B cell (primary cell): ENCODE data around the gene MYLK4. TPM values are rescaled to one million over a fixed set of nuclear protein-coding genes. Genes with fewer than 3 reads are reported as not detected.

ENCODE experiments used
- ATAC-seq: fragments of 200-7000 bp; cut with Tn5 transposase; one replicate; pipeline ENCODE4 v1.10.0; 2021; ENCODE audit warnings: low read depth, mild to moderate bottlenecking, moderate number of reproducible peaks, moderate library complexity
- CTCF ChIA-PET: fragments of 350-600 bp; sonication (Branson Sonifier 250); formaldehyde crosslinking; loops from one replicate; lab custom pipeline; 2021; ENCODE audit warnings: antibody characterized with exemption, inconsistent platforms; lab: Charles Lee
- POLR2A ChIA-PET: fragments of 350-600 bp; sonication (Branson Sonifier 250); formaldehyde crosslinking; loops from one replicate; lab custom pipeline; 2021; ENCODE audit warnings: antibody characterized with exemption; lab: Charles Lee
- DNase-seq: peaks from one replicate; pipeline ENCODE4 v3.0.0; 2013
- H2AFZ ChIP-seq: 2 replicates; pipeline ENCODE4 v1.6.1; 2012; ENCODE audit warnings: mild to moderate bottlenecking, low read depth, low read length; ENCODE audit not compliant: insufficient read depth, poor library complexity, severe bottlenecking
- H3K27ac ChIP-seq, 2 donors: 1 replicate in 1 of 2; 2 replicates in 1 of 2; pipeline ENCODE4 v1.5.1; 2012 to 2013; ENCODE audit warnings: low read length in 2 of 2, mild to moderate bottlenecking in 2 of 2, moderate library complexity in 1 of 2
- H3K27me3 ChIP-seq, 4 experiments: fragments of 200-600 bp in 1 of 4; sonication (generic) in 1 of 4; replicated peaks in 1 of 4; 1 replicate in 2 of 4; 2 replicates in 2 of 4; pipeline versions ENCODE4 v1.6.1 to v1.7.0; 2013 to 2016; ENCODE audit warnings: low read length in 3 of 4, mild to moderate bottlenecking in 2 of 4, mixed read lengths in 1 of 4, moderate library complexity in 1 of 4; ENCODE audit not compliant: insufficient read depth in 4 of 4, control insufficient read depth in 3 of 4; ENCODE audit errors: control extremely low read depth in 1 of 4
- H3K36me3 ChIP-seq, 2 experiments: replicated peaks in 1 of 2; 1 replicate in 1 of 2; 2 replicates in 1 of 2; pipeline versions ENCODE4 v1.6.1 to v1.7.1; 2013; ENCODE audit warnings: low read length in 1 of 2; ENCODE audit not compliant: insufficient read depth in 2 of 2, control insufficient read depth in 1 of 2; ENCODE audit errors: control extremely low read depth in 1 of 2, extremely low read depth in 1 of 2
- H3K4me1 ChIP-seq, 2 donors: fragments of 200-600 bp in 1 of 2; sonication (generic) in 1 of 2; 1 replicate in 1 of 2; 2 replicates in 1 of 2; pipeline versions ENCODE4 v1.5.1 to v1.6.1; 2013 to 2017; ENCODE audit warnings: low read length in 2 of 2; ENCODE audit not compliant: control insufficient read depth in 2 of 2, insufficient read depth in 2 of 2
- H3K4me2 ChIP-seq: replicated peaks from 2 replicates; pipeline ENCODE3; 2012; ENCODE audit warnings: mild to moderate bottlenecking, low read depth, low read length; ENCODE audit not compliant: poor library complexity, severe bottlenecking
- H3K4me3 ChIP-seq, 5 experiments: fragments of 200-600 bp in 1 of 5; sonication (generic) in 1 of 5; 1 replicate in 3 of 5; 2 replicates in 2 of 5; pipeline versions ENCODE4 v1.5.1 to v1.7.0; 2011 to 2016; ENCODE audit warnings: low read length in 4 of 5, mild to moderate bottlenecking in 4 of 5, low read depth in 2 of 5, control low read depth in 1 of 5, moderate library complexity in 1 of 5; ENCODE audit not compliant: insufficient read depth in 1 of 5; ENCODE audit errors: control extremely low read depth in 1 of 5, extremely low read depth in 1 of 5
- H3K79me2 ChIP-seq: fragments of 200-600 bp; sonication (generic); one replicate; pipeline ENCODE4 v1.6.0; 2016; ENCODE audit warnings: low read length; ENCODE audit not compliant: control insufficient read depth, insufficient read depth
- H3K9ac ChIP-seq: fragments of 200-600 bp; sonication (generic); 2 replicates; pipeline ENCODE4 v1.6.1; 2017; ENCODE audit warnings: mild to moderate bottlenecking, low read length, moderate library complexity
- H3K9me3 ChIP-seq, 3 donors: one replicate each; pipeline versions ENCODE4 v1.6.1 to v1.7.1; 2013; ENCODE audit warnings: low read length in 2 of 3; ENCODE audit not compliant: control insufficient read depth in 2 of 3, insufficient read depth in 1 of 3; ENCODE audit errors: control extremely low read depth in 1 of 3
- H4K20me1 ChIP-seq: 2 replicates; pipeline ENCODE4 v1.6.0; 2012; ENCODE audit warnings: mild to moderate bottlenecking, low read length; ENCODE audit not compliant: insufficient read depth, control insufficient read depth, poor library complexity, severe bottlenecking
- H3K27ac Mint-ChIP-seq: one replicate; pipeline ENCODE4 v1.8.0; 2021; ENCODE audit warnings: mixed read lengths
- H3K27me3 Mint-ChIP-seq: one replicate; pipeline ENCODE4 v1.8.0; 2021; ENCODE audit warnings: mixed read lengths
- H3K4me1 Mint-ChIP-seq: one replicate; pipeline ENCODE4 v1.8.0; 2021; ENCODE audit warnings: mixed read lengths
- H3K4me3 Mint-ChIP-seq: one replicate; pipeline ENCODE4 v1.8.0; 2021; ENCODE audit warnings: mixed read lengths
- H3K9me3 Mint-ChIP-seq: one replicate; pipeline ENCODE4 v1.8.0; 2022; ENCODE audit warnings: mixed read lengths; ENCODE audit not compliant: insufficient read depth
- CTCF ChIP-seq: fragments of 200-600 bp; IDR thresholded peaks from one replicate; pipeline ENCODE4 v1.8.0; 2022; ENCODE audit warnings: antibody characterized with exemption, mild to moderate bottlenecking
- EZH2 ChIP-seq: IDR thresholded peaks from 2 replicates; pipeline ENCODE4 v1.6.1; 2012; ENCODE audit warnings: borderline replicate concordance, low read depth, mild to moderate bottlenecking, moderate library complexity, low read length; ENCODE audit not compliant: insufficient read depth, poor library complexity, severe bottlenecking
- WGBS: methylation state at CpG from one replicate; pipeline ENCODE4 v1.1.5; 2013; ENCODE audit warnings: missing lambda C conversion rate; ENCODE audit not compliant: insufficient coverage; 5-methylcytosine and 5-hydroxymethylcytosine counted together
- intact Hi-C: fragments of 100-400 bp; cut with micrococcal nuclease; formaldehyde crosslinking; loops from one replicate; pipeline ENCODE4 v1.10.0; 2022
- polyA plus RNA-seq: library from polyadenylated mRNA; depleted of rRNA; stranded (reverse); fragments of >200 nt; gene quantifications from 2 replicates; pipeline ENCODE4 v1.2.3, GENCODE V29; 2012
- total RNA-seq, 2 donors: library from RNA; stranded (reverse); fragments of 120-200 nt in 1 of 2; gene quantifications; 1 replicate in 1 of 2; 2 replicates in 1 of 2; pipeline versions ENCODE4 v1.2.3 to v1.2.4, GENCODE V29; 2013 to 2022

The MYLK4 gene
- total and polyA plus RNA-seq, 2 donors (not counting 1 experiment from before 2014, with no cell fraction given) = 0.51 to 1.2 TPM

- no peak overlapping the region for H2AFZ ChIP-seq
- no peak for TF ChIP-seq EZH2
- TF ChIP-seq CTCF = no peak
- Mint-ChIP-seq H3K9me3 (peaks cover 4% of the 10 kb centered on the region), H3K27ac (no peak overlapping the region), H3K27me3 (peaks cover 9% of the 10 kb centered on the region), H3K4me3 (no peak overlapping the region), H3K4me1 (peaks cover 24% of the 10 kb centered on the region)
- no peak overlapping the region for H3K4me2 ChIP-seq
- no peaks in the 10 kb centered on the region for H3K36me3 ChIP-seq
- no peaks in the 10 kb centered on the region for H4K20me1 ChIP-seq
- H3K4me1 ChIP-seq = peaks cover 9% of the 10 kb centered on the region in 2 donors
- H3K27ac ChIP-seq = no peak overlapping the region
- no peak overlapping the region for H3K9ac ChIP-seq
- H3K4me3 ChIP-seq = no peak overlapping the region
- WGBS = 79% methylated on average over 3 of the region's 5 CpGs
- no peak for DNase-seq
- peaks cover 0 to 4% (median 0%) of the 10 kb centered on the region in 4 experiments for H3K27me3 ChIP-seq
- CTCF ChIA-PET = no interaction called here
- no peaks in the 10 kb centered on the region for H3K9me3 ChIP-seq
- H3K79me2 ChIP-seq = no peaks in the 10 kb centered on the region
- no peak for ATAC-seq
- POLR2A ChIA-PET = no interaction called here
- intact Hi-C loops = no loop called here
Measured at GRCh38 chr6:2656460-2657079, 94.2 kb downstream of the MYLK4 start.

- Histone ChIP-seq H3K36me3 (no peaks in the 10 kb centered on the region), H3K27me3 (peaks cover 0 to 4% (median 0%) of the 10 kb centered on the region in 4 experiments), H3K4me2 (no peak overlapping the region), H3K9ac (no peak overlapping the region), H2AFZ (no peak overlapping the region), H3K27ac (no peak overlapping the region), H4K20me1 (no peaks in the 10 kb centered on the region), H3K9me3 (no peaks in the 10 kb centered on the region), H3K79me2 (no peaks in the 10 kb centered on the region), H3K4me3 (no peak overlapping the region), H3K4me1 (peaks cover 9% of the 10 kb centered on the region in 2 donors)
- DNase-seq (no peak), ATAC-seq (no peak)
- no peak for TF ChIP-seq CTCF
- no peak for TF ChIP-seq EZH2
- ChIA-PET POLR2A (no interaction called here), CTCF (no interaction called here)
- no CpG with 5 or more reads among the region's 3 CpGs for WGBS
- intact Hi-C loops = no loop called here
- peaks cover 4% of the 10 kb centered on the region for H3K9me3 Mint-ChIP-seq
- H3K4me3 Mint-ChIP-seq = no peak overlapping the region
- H3K27ac Mint-ChIP-seq = no peak overlapping the region
- H3K4me1 Mint-ChIP-seq = peaks cover 19% of the 10 kb centered on the region
- peaks cover 9% of the 10 kb centered on the region for H3K27me3 Mint-ChIP-seq
Measured at GRCh38 chr6:2655844-2656433, 94.8 kb downstream of the MYLK4 start.
